ENCODE data around the gene RAP1A.

- TF ChIP-seq CTCF (IDR thresholded peaks at IDR 0.05) = no peak
- TF ChIP-seq POLR2A (IDR thresholded peaks at IDR 0.05) = no peak
Measured at GRCh38 chr1:111717450-111717849, 97.9 kb downstream of the RAP1A start.

All from testis (tissue), 2 donors.